A549 treated with GW870086 at 1 μM for 4 hours (cell line): Measurements from ENCODE around the gene PIWIL1. TPM values are rescaled to one million over a fixed set of nuclear protein-coding genes. Genes with fewer than 3 reads are reported as not detected.

Experiments
- total RNA-seq: library from RNA; stranded (reverse); fragments of 200-300 nt; extraction: Qiagen RNA extraction; gene quantifications from 5 replicates; pipeline ENCODE4 v1.2.3, GENCODE V29; 2022; ENCODE audit warnings: low read depth

Gene PIWIL1
- total RNA-seq: 0.27 TPM in 1 of 5 replicates, not detected in the others

DNA sequence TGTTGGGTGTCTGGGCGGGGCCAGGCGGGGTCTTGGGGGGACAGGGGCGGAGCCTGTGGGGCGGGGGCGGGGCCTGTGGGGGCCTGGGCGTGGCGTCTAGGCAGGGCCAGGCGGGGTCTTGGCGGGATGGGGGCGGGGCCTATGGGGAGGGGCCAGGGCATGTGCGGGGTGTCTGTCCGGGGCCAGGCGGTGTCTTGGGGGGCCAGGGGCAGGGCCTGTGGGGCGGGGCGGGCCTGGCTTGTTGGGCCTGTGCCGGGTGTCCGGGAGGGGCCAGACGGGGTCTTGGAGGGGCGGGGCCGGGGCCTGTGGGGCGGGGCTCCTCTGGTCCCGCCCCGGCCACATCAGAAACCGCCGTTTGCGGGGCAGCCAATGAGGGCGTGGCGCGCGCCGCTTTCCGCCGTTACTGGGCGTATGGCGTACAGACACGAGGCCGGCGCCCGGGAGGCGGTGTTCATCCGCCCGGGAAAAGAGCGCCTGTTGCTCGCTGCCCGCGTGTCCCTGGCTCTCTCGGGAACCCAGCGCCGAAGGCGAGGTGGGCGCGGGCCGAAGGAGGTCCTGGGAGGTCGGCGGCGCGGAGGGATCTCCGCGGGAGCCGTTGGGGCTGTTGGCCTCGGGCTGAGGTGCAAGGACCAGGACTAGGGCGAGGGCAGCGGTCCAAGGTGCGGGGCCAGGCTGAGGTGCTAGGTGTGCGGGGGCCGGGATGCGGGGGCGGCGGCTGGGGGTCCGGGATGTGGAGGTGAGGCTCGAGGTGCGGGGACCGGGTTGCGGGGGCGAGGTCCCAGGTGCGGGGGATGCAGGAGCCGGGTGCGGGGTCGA lies at the start of gene PIWIL1:
Gene PIWIL1 (plus strand): TSS at position 400 of the 816 bp plus-strand sequence. CDS start 4,705 bp downstream, outside the sequence.

Other genes with a start within 250 kb of the PIWIL1 start
- not detected in 5 replicates for gene FZD10, start 175.4 kb upstream of the PIWIL1 start, total RNA-seq